RPMI7951 (cell line): ENCODE measurements around the gene TMEM38A. TPM values are rescaled to one million over a fixed set of nuclear protein-coding genes. Genes with fewer than 3 reads are reported as not detected.

Experiments used
- total RNA-seq: library from RNA; depleted of rRNA; stranded (reverse); fragments of >200 nt; shearing (Covaris generic); gene quantifications from 2 replicates; pipeline ENCODE4 v1.2.3, GENCODE V29; 2014; rRNA removed

Gene TMEM38A
- total RNA-seq, 1 experiment from 2014 or later: 1.3 TPM

Other genes with a start within 250 kb of the TMEM38A start
- 3.8 and 5.2 TPM in 2 replicates for gene EPS15L1, start 189.2 kb upstream of the TMEM38A start, total RNA-seq
- gene CALR3, start 165.0 kb upstream of the TMEM38A start, total RNA-seq: not detected in 2 replicates
- gene C19orf44, start 164.7 kb upstream of the TMEM38A start, total RNA-seq: 4.5 and 10.0 TPM in 2 replicates
- 3.1 TPM in 2 replicates for gene CHERP, start 118.7 kb upstream of the TMEM38A start, total RNA-seq
- gene SLC35E1, start 88.7 kb upstream of the TMEM38A start, total RNA-seq: 18.9 and 20.8 TPM in 2 replicates
- 3.4 and 5.0 TPM in 2 replicates for gene MED26, start 32.9 kb upstream of the TMEM38A start, total RNA-seq
- 118 and 139 TPM in 2 replicates for gene SMIM7, start 995 bp upstream of the TMEM38A start, total RNA-seq
- gene NWD1, start 58.7 kb downstream of the TMEM38A start, total RNA-seq: not detected in 2 replicates
- gene SIN3B, start 168.3 kb downstream of the TMEM38A start, total RNA-seq: 20.1 and 25.2 TPM in 2 replicates
- 4.6 and 13.9 TPM in 2 replicates for gene F2RL3, start 227.9 kb downstream of the TMEM38A start, total RNA-seq